Stimulated activated CD4-positive, alpha-beta T cell treated with anti-CD3 and anti-CD28 coated beads, Interleukin-1b, Interleukin-23, amount 100 ng/mL, for 1 hour (primary cell): ENCODE results near the gene TXNDC17.
"Not testable (repeated sequence)": the region's sequence is repeated elsewhere in the genome, so short reads cannot be mapped to it uniquely, and the experiment has no call there.

ENCODE experiments used
- DNase-seq, 2 donors: peaks; one replicate each; pipeline ENCODE4 v3.0.0-alpha.2; 2020; ENCODE audit warnings: low read depth in 2 of 2

The TXNDC17 gene

GRCh38 chr17:6636616-6637457, 4.0 kb upstream of the TXNDC17 start:
- no peak for DNase-seq

- no peak for DNase-seq
These were observed 3.4 kb upstream of the TXNDC17 start for GRCh38 chr17:6637458-6637840.

GRCh38 chr17:6638046-6638908, 2.6 kb upstream of the TXNDC17 start:
- DNase-seq = no peak

GRCh38 chr17:6639014-6639585, 1.8 kb upstream of the TXNDC17 start:
- DNase-seq = no peak

GRCh38 chr17:6639586-6640535, 999 bp upstream of the TXNDC17 start:
- no peak for DNase-seq

GRCh38 chr17:6641247-6641863, 495 bp downstream of the TXNDC17 start:
- DNase-seq = no peak

- DNase-seq = no peak
These were observed 1.7 kb downstream of the TXNDC17 start for GRCh38 chr17:6642592-6642991.

GRCh38 chr17:6643451-6644125, 2.7 kb downstream of the TXNDC17 start:
- DNase-seq = no peak

- no peak for DNase-seq
These were observed 7.3 kb downstream of the TXNDC17 start for GRCh38 chr17:6648181-6648580.

- DNase-seq = peak; percentile 85 to 93
These were observed 10.6 kb downstream of the TXNDC17 start, which contains the start of the genes C17orf100 and MED31 for GRCh38 chr17:6651354-6651918. TSS of gene C17orf100 (plus strand) at chr17:6651762. CDS start at chr17:6651914, 152 bp downstream. TSS of gene MED31 (minus strand) at chr17:6651605. CDS start at chr17:6651528, 77 bp downstream.

GRCh38 chr17:6651919-6652452, 11.1 kb downstream of the TXNDC17 start:
- no peak for DNase-seq

- no peak for DNase-seq
These were observed 14.2 kb downstream of the TXNDC17 start for GRCh38 chr17:6654841-6655731.

GRCh38 chr17:6655732-6656361, 15.0 kb downstream of the TXNDC17 start:
- not testable (repeated sequence) for DNase-seq

- DNase-seq = peak in 1 of 2 donors; percentile 23
These were observed 16.2 kb downstream of the TXNDC17 start for GRCh38 chr17:6656797-6657632.

- no peak for DNase-seq
These were observed 16.9 kb downstream of the TXNDC17 start for GRCh38 chr17:6657633-6658287.

GRCh38 chr17:6658411-6658810, 17.6 kb downstream of the TXNDC17 start:
- DNase-seq = not testable (repeated sequence)
